ENCODE results near the gene IRGM.
"Not testable (repeated sequence)": the region's sequence is repeated elsewhere in the genome, so short reads cannot be mapped to it uniquely, and the experiment has no call there.

Gene IRGM

GRCh38 chr5:150846308-150846653 is at the start of gene IRGM:
Gene IRGM (plus strand): TSS chr5:150846521. CDS start chr5:150848124, 1,603 bp downstream.
- DNase-seq: not testable (repeated sequence)

- DNase-seq: no peak
These were observed 48.9 kb upstream of the IRGM start for GRCh38 chr5:150797384-150797783.

GRCh38 chr5:150801117-150801927 is 45.0 kb upstream of the IRGM start:
- DNase-seq: peak; percentile 69

- no peak for DNase-seq
These were observed 41.9 kb upstream of the IRGM start for GRCh38 chr5:150804388-150804787.

GRCh38 chr5:150809363-150809762 is 37.0 kb upstream of the IRGM start:
- DNase-seq: no peak

GRCh38 chr5:150815010-150815409 is 31.3 kb upstream of the IRGM start:
- no peak for DNase-seq

GRCh38 chr5:150816946-150817345 is 29.4 kb upstream of the IRGM start:
- DNase-seq: no peak

GRCh38 chr5:150829744-150830143 is 16.6 kb upstream of the IRGM start:
- DNase-seq: no peak

GRCh38 chr5:150831821-150832220 is 14.5 kb upstream of the IRGM start:
- not testable (repeated sequence) for DNase-seq

- DNase-seq: no peak
These were observed 10.3 kb upstream of the IRGM start for GRCh38 chr5:150836064-150836463.

GRCh38 chr5:150836703-150837102 is 9.6 kb upstream of the IRGM start:
- DNase-seq: no peak

GRCh38 chr5:150845185-150845859 is 999 bp upstream of the IRGM start:
- DNase-seq: not testable (repeated sequence)

GRCh38 chr5:150846654-150847333 is 473 bp downstream of the IRGM start:
- peak; percentile 50 for DNase-seq

GRCh38 chr5:150847334-150847695 is 994 bp downstream of the IRGM start:
- no peak for DNase-seq

GRCh38 chr5:150848271-150848670 is 1.9 kb downstream of the IRGM start:
- DNase-seq: no peak

GRCh38 chr5:150851039-150851438 is 4.7 kb downstream of the IRGM start:
- no peak for DNase-seq

GRCh38 chr5:150853561-150853960 is 7.2 kb downstream of the IRGM start:
- no peak for DNase-seq

GRCh38 chr5:150856700-150857099 is 10.4 kb downstream of the IRGM start:
- not testable (repeated sequence) for DNase-seq

GRCh38 chr5:150860246-150860821 is 14.0 kb downstream of the IRGM start:
- DNase-seq: no peak

GRCh38 chr5:150862070-150862469 is 15.7 kb downstream of the IRGM start:
- DNase-seq: no peak

- no peak for DNase-seq
These were observed 33.0 kb downstream of the IRGM start for GRCh38 chr5:150879358-150879757.

GRCh38 chr5:150895431-150896428 is 49.4 kb downstream of the IRGM start:
- no peak for DNase-seq
